ENCODE results near the gene LRRTM4.

DNA sequence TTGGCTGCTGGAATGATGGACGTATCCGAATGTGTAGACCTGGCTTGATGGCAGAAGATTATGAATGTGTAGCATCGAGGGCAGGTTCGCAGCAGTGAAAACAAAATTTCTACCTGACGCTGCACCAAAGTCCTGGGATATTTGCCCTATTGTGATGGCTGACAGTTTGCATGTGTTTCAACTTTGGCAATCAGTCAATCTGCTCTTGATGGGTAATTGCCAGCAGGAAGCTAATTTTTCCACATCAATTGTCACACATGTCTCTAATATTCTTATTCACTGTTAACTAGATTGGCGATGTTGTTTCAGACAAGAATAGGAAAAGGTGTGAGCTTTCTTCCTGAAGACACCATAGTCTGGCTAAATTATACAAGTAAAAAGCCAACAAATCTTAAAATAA, 821.3 kb downstream of the LRRTM4 start:
- TF ChIP-seq CREB1 (IDR thresholded peaks at IDR 0.05) (no peak), CREB1 (CRISPR knock-in tag; IDR thresholded peaks at IDR 0.05) (no peak), KLF16 (CRISPR knock-in tag; IDR thresholded peaks at IDR 0.05) (no peak), HNRNPL (IDR thresholded peaks at IDR 0.05; ENCODE audit: low read depth, low read length) (no peak), ELF4 (CRISPR knock-in tag; IDR thresholded peaks at IDR 0.05; ENCODE audit: borderline replicate concordance) (no peak), HMG20A (CRISPR knock-in tag; IDR thresholded peaks at IDR 0.05; ENCODE audit: borderline replicate concordance) (no peak), RFX5 (IDR thresholded peaks at IDR 0.05; ENCODE audit: low read depth, low read length) (no peak), SP1 (IDR thresholded peaks at IDR 0.05) (no peak), SP1 (CRISPR knock-in tag; IDR thresholded peaks at IDR 0.05) (no peak)
- TF ChIP-seq, protein P1, sequence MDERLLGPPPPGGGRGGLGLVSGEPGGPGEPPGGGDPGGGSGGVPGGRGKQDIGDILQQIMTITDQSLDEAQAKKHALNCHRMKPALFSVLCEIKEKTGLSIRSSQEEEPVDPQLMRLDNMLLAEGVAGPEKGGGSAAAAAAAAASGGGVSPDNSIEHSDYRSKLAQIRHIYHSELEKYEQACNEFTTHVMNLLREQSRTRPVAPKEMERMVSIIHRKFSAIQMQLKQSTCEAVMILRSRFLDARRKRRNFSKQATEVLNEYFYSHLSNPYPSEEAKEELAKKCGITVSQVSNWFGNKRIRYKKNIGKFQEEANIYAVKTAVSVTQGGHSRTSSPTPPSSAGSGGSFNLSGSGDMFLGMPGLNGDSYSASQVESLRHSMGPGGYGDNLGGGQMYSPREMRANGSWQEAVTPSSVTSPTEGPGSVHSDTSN (CRISPR knock-in tag; IDR thresholded peaks at IDR 0.05) = no peak
- TF ChIP-seq, protein P2, sequence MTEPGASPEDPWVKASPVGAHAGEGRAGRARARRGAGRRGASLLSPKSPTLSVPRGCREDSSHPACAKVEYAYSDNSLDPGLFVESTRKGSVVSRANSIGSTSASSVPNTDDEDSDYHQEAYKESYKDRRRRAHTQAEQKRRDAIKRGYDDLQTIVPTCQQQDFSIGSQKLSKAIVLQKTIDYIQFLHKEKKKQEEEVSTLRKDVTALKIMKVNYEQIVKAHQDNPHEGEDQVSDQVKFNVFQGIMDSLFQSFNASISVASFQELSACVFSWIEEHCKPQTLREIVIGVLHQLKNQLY (CRISPR knock-in tag; IDR thresholded peaks at IDR 0.05) = no peak
- TF ChIP-seq, protein P3, sequence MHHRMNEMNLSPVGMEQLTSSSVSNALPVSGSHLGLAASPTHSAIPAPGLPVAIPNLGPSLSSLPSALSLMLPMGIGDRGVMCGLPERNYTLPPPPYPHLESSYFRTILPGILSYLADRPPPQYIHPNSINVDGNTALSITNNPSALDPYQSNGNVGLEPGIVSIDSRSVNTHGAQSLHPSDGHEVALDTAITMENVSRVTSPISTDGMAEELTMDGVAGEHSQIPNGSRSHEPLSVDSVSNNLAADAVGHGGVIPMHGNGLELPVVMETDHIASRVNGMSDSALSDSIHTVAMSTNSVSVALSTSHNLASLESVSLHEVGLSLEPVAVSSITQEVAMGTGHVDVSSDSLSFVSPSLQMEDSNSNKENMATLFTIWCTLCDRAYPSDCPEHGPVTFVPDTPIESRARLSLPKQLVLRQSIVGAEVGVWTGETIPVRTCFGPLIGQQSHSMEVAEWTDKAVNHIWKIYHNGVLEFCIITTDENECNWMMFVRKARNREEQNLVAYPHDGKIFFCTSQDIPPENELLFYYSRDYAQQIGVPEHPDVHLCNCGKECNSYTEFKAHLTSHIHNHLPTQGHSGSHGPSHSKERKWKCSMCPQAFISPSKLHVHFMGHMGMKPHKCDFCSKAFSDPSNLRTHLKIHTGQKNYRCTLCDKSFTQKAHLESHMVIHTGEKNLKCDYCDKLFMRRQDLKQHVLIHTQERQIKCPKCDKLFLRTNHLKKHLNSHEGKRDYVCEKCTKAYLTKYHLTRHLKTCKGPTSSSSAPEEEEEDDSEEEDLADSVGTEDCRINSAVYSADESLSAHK (CRISPR knock-in tag; IDR thresholded peaks at IDR 0.05; ENCODE audit: borderline replicate concordance) = no peak
- TF ChIP-seq, protein P4, sequence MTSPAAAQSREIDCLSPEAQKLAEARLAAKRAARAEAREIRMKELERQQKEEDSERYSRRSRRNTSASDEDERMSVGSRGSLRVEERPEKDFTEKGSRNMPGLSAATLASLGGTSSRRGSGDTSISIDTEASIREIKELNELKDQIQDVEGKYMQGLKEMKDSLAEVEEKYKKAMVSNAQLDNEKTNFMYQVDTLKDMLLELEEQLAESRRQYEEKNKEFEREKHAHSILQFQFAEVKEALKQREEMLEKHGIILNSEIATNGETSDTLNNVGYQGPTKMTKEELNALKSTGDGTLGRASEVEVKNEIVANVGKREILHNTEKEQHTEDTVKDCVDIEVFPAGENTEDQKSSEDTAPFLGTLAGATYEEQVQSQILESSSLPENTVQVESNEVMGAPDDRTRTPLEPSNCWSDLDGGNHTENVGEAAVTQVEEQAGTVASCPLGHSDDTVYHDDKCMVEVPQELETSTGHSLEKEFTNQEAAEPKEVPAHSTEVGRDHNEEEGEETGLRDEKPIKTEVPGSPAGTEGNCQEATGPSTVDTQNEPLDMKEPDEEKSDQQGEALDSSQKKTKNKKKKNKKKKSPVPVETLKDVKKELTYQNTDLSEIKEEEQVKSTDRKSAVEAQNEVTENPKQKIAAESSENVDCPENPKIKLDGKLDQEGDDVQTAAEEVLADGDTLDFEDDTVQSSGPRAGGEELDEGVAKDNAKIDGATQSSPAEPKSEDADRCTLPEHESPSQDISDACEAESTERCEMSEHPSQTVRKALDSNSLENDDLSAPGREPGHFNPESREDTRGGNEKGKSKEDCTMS (CRISPR knock-in tag; conservative IDR thresholded peaks at IDR 0.05) = no peak
- TF ChIP-seq, protein P5, sequence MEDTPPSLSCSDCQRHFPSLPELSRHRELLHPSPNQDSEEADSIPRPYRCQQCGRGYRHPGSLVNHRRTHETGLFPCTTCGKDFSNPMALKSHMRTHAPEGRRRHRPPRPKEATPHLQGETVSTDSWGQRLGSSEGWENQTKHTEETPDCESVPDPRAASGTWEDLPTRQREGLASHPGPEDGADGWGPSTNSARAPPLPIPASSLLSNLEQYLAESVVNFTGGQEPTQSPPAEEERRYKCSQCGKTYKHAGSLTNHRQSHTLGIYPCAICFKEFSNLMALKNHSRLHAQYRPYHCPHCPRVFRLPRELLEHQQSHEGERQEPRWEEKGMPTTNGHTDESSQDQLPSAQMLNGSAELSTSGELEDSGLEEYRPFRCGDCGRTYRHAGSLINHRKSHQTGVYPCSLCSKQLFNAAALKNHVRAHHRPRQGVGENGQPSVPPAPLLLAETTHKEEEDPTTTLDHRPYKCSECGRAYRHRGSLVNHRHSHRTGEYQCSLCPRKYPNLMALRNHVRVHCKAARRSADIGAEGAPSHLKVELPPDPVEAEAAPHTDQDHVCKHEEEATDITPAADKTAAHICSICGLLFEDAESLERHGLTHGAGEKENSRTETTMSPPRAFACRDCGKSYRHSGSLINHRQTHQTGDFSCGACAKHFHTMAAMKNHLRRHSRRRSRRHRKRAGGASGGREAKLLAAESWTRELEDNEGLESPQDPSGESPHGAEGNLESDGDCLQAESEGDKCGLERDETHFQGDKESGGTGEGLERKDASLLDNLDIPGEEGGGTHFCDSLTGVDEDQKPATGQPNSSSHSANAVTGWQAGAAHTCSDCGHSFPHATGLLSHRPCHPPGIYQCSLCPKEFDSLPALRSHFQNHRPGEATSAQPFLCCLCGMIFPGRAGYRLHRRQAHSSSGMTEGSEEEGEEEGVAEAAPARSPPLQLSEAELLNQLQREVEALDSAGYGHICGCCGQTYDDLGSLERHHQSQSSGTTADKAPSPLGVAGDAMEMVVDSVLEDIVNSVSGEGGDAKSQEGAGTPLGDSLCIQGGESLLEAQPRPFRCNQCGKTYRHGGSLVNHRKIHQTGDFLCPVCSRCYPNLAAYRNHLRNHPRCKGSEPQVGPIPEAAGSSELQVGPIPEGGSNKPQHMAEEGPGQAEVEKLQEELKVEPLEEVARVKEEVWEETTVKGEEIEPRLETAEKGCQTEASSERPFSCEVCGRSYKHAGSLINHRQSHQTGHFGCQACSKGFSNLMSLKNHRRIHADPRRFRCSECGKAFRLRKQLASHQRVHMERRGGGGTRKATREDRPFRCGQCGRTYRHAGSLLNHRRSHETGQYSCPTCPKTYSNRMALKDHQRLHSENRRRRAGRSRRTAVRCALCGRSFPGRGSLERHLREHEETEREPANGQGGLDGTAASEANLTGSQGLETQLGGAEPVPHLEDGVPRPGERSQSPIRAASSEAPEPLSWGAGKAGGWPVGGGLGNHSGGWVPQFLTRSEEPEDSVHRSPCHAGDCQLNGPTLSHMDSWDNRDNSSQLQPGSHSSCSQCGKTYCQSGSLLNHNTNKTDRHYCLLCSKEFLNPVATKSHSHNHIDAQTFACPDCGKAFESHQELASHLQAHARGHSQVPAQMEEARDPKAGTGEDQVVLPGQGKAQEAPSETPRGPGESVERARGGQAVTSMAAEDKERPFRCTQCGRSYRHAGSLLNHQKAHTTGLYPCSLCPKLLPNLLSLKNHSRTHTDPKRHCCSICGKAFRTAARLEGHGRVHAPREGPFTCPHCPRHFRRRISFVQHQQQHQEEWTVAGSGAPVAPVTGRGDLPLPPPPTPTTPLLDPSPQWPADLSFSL (CRISPR knock-in tag; IDR thresholded peaks at IDR 0.05) = no peak
